MCF 10A (cell line): Measurements from ENCODE around the gene ABHD16A. TPM values are rescaled to one million over a fixed set of nuclear protein-coding genes. Genes with fewer than 3 reads are reported as not detected.

Experiments
- BruUV-seq: library from RNA; stranded (reverse); fragments of 400-500 nt; replicated peaks from 2 replicates; lab custom pipeline; 2021; lab: Mats Ljungman, UMichigan
- CTCF ChIA-PET: fragments of 300-600 bp; sonication (Branson Sonifier 250); formaldehyde crosslinking; extraction: SDS; loops from one replicate; lab custom pipeline; 2021; ENCODE audit warnings: antibody characterized with exemption, inconsistent platforms; lab: Yijun Ruan, JAX
- POLR2A ChIA-PET: fragments of 300-600, 350-650 bp; sonication (Branson Sonifier 250); formaldehyde crosslinking; extraction: SDS; loops from one replicate; lab custom pipeline; 2020; ENCODE audit warnings: antibody characterized with exemption, inconsistent platforms; lab: Yijun Ruan, JAX
- DNase-seq: peaks from one replicate; pipeline ENCODE4 v3.0.0-alpha.2; 2018; ENCODE audit not compliant: unreplicated experiment
- H3K27ac Mint-ChIP-seq: one replicate; pipeline ENCODE4 v1.8.0; 2022; ENCODE audit warnings: mild to moderate bottlenecking, low read depth, mixed read lengths; ENCODE audit not compliant: unreplicated experiment
- H3K27me3 Mint-ChIP-seq: one replicate; pipeline ENCODE4 v1.8.0; 2022; ENCODE audit warnings: mixed read lengths; ENCODE audit not compliant: insufficient read depth, unreplicated experiment
- H3K36me3 Mint-ChIP-seq: one replicate; pipeline ENCODE4 v1.8.0; 2022; ENCODE audit warnings: mild to moderate bottlenecking, moderate library complexity, mixed read lengths; ENCODE audit not compliant: insufficient read depth, unreplicated experiment
- H3K4me1 Mint-ChIP-seq: one replicate; pipeline ENCODE4 v1.8.0; 2022; ENCODE audit warnings: mixed read lengths; ENCODE audit not compliant: insufficient read depth, unreplicated experiment
- H3K4me3 Mint-ChIP-seq: one replicate; pipeline ENCODE4 v1.8.0; 2022; ENCODE audit warnings: mild to moderate bottlenecking, moderate library complexity, mixed read lengths; ENCODE audit not compliant: unreplicated experiment
- H3K9me3 Mint-ChIP-seq: one replicate; pipeline ENCODE4 v1.8.0; 2022; ENCODE audit warnings: mixed read lengths; ENCODE audit not compliant: unreplicated experiment
- intact Hi-C: fragments of 100-400 bp; cut with micrococcal nuclease; formaldehyde crosslinking; loops from 2 replicates; pipeline ENCODE4 v1.14.1; 2022
- total RNA-seq: library from RNA; stranded (reverse); gene quantifications from 2 replicates; pipeline ENCODE4 v1.2.3, GENCODE V29; 2022
- TF ChIP-seq, protein P1 (sequence below): fragments of 200-600 bp; IDR thresholded peaks from one replicate; pipeline ENCODE4 v1.8.0; 2022; ENCODE audit warnings: antibody characterized with exemption, mild to moderate bottlenecking; ENCODE audit not compliant: unreplicated experiment

The ABHD16A gene
- total RNA-seq, 1 experiment from 2014 or later = 32.1 TPM

DNA sequence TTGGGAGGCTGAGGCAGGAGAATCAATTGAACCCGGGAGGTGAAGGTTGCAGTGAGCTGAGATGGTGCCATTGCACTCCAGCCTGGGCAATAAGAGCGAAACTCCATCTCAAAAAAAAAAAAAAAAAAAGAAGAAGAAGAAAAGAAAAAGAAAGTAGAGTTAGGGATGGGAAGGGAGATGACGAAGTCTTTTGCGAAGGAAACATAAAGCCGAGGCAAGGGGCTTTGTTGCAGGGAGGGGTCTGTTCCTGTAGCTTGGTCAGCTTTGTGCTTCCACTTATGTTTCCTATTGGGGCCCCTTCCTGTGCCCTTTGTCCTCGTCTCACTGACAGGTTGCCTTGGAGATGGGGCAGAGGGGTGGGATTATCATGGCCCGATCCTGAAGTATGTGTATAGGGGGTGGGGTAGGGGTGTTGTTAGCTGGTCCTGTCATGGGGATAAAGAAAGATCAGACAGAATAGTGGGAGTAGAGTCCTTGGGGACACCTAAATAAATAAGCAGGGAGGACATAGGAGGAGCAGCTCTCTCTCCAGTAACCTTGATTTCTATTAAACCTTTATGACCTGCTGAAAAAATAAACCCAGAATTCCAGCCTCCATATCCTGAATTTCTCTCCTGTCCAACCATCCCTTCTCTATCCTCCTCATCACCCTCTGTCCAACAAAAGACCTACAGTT lies 34.3 kb upstream of the ABHD16A start:
- intact Hi-C loops = no loop called here
- Mint-ChIP-seq H3K36me3 (peaks cover 20% of the 10 kb centered on the region), H3K27me3 (no peaks in the 10 kb centered on the region), H3K4me1 (peaks cover 40% of the 10 kb centered on the region), H3K27ac (peak overlapping the region; percentile 81), H3K9me3 (no peaks in the 10 kb centered on the region), H3K4me3 (peak overlapping the region; percentile 10)
- no peak for DNase-seq
- ChIA-PET POLR2A (interaction anchor here (1.0 to 11.8 kb wide), 12 partner anchors 12 to 96 kb away, joined by 3 to 95 read pairs (median 15); partner anchors contain the start of genes ABHD16A, CSNK2B, GPANK1 and HSPA1A), CTCF (interaction anchor here (0.6 to 1.7 kb wide), 5 partner anchors 32 to 102 kb away, joined by 3 to 5 read pairs (median 4); partner anchors contain the start of genes HSPA1A and HSPA1L)
- no TSS peak for BruUV-seq
- TF ChIP-seq, protein P1, sequence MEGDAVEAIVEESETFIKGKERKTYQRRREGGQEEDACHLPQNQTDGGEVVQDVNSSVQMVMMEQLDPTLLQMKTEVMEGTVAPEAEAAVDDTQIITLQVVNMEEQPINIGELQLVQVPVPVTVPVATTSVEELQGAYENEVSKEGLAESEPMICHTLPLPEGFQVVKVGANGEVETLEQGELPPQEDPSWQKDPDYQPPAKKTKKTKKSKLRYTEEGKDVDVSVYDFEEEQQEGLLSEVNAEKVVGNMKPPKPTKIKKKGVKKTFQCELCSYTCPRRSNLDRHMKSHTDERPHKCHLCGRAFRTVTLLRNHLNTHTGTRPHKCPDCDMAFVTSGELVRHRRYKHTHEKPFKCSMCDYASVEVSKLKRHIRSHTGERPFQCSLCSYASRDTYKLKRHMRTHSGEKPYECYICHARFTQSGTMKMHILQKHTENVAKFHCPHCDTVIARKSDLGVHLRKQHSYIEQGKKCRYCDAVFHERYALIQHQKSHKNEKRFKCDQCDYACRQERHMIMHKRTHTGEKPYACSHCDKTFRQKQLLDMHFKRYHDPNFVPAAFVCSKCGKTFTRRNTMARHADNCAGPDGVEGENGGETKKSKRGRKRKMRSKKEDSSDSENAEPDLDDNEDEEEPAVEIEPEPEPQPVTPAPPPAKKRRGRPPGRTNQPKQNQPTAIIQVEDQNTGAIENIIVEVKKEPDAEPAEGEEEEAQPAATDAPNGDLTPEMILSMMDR = no peak

GRCh38 chr6:31736768-31737314 lies 33.7 kb upstream of the ABHD16A start:
- no peaks in the 10 kb centered on the region for H3K27me3 Mint-ChIP-seq
- intact Hi-C loops = no loop called here
- ChIA-PET CTCF (interaction anchor here (0.6 to 1.7 kb wide), 8 partner anchors 20 to 102 kb away, joined by 3 to 5 read pairs (median 4); partner anchors contain the start of genes HSPA1A, HSPA1B and HSPA1L), POLR2A (interaction anchor here (0.9 to 11.8 kb wide), 23 partner anchors 10 to 195 kb away, joined by 3 to 95 read pairs (median 7); partner anchors contain the start of genes ABHD16A, BAG6, CSNK2B and DDX39B)
- H3K4me1 Mint-ChIP-seq = peaks cover 40% of the 10 kb centered on the region
- no peak for DNase-seq
- H3K9me3 Mint-ChIP-seq = no peaks in the 10 kb centered on the region
- TF ChIP-seq, protein P1 = no peak
- peaks cover 26% of the 10 kb centered on the region for H3K36me3 Mint-ChIP-seq
- peak overlapping the region; percentile 95 for H3K4me3 Mint-ChIP-seq
- no TSS peak for BruUV-seq
- peak overlapping the region; percentile 81 for H3K27ac Mint-ChIP-seq

- peak; percentile 87 for DNase-seq
- no peaks in the 10 kb centered on the region for H3K27me3 Mint-ChIP-seq
- H3K36me3 Mint-ChIP-seq = peaks cover 32% of the 10 kb centered on the region
- no peaks in the 10 kb centered on the region for H3K9me3 Mint-ChIP-seq
- CTCF ChIA-PET = interaction anchor here (0.6 to 1.7 kb wide), 8 partner anchors 21 to 115 kb away, joined by 3 to 6 read pairs (median 4); partner anchors contain the start of gene HSPA1B
- intact Hi-C loops = no loop called here
- H3K4me1 Mint-ChIP-seq = peaks cover 40% of the 10 kb centered on the region
- peak within 1 kb of the TSS; percentile 81 for H3K27ac Mint-ChIP-seq
- TF ChIP-seq, protein P1 = no peak
- POLR2A ChIA-PET = interaction anchor here (0.6 to 11.8 kb wide), 29 partner anchors 9 to 235 kb away, joined by 3 to 95 read pairs (median 6); partner anchors contain the start of genes ABHD16A, BAG6, C6orf47 and CSNK2B
- H3K4me3 Mint-ChIP-seq = peak within 1 kb of the TSS; percentile 95
- TSS peak; percentile 75 for BruUV-seq
Measured at GRCh38 chr6:31736021-31736767, 33.1 kb upstream of the ABHD16A start, which contains the start of gene CLIC1. Gene CLIC1 (minus strand): TSS chr6:31736530. CDS start chr6:31736300, 230 bp downstream.
